Measurements from ENCODE around the gene NOVA1.

The NOVA1 gene

GRCh38 chr14:26525085-26525484, 72.7 kb downstream of the NOVA1 start:
- H3K4me1 ChIP-seq (ENCODE audit: insufficient read depth, low read length): peaks cover 9% of the 10 kb centered on the region; the same call in 1 of the 2 replicates
- H3K9ac ChIP-seq (ENCODE audit: low read depth, low read length): no peak overlapping the region
- H3K4me3 ChIP-seq (ENCODE audit: low read length): no peak overlapping the region
- no peak overlapping the region for H3K27ac ChIP-seq (ENCODE audit: low read depth, low read length)
- H3K27me3 ChIP-seq (ENCODE audit: insufficient read depth, low read length): no peaks in the 10 kb centered on the region
- no peaks in the 10 kb centered on the region for H3K36me3 ChIP-seq (ENCODE audit: insufficient read depth, low read length)
- no peaks in the 10 kb centered on the region for H3K9me3 ChIP-seq (ENCODE audit: insufficient read depth, low read depth, low read length)

DNA sequence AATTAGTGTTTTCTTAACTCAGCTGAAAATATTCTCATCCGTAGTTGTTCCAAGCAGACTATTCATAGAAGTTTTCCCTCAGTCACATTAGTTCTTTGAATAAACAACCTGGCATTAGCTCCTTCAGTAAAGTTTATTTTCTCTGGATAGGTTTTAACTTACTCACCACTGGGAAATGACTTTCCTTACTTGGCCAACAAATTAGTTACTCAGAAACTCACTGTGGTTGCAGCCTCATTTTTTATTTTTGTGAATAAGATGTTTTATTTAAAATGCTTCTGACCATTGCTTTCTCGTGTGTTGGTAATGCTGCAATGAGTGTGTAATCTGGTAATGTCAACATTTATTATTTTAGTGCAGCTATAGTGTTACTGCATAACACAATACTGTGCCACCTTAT, 74.9 kb downstream of the NOVA1 start:
- no peaks in the 10 kb centered on the region for H3K27me3 ChIP-seq (ENCODE audit: insufficient read depth, low read length)
- H3K36me3 ChIP-seq (ENCODE audit: insufficient read depth, low read length): no peaks in the 10 kb centered on the region
- no peak overlapping the region for H3K4me3 ChIP-seq (ENCODE audit: low read length)
- H3K27ac ChIP-seq (ENCODE audit: low read depth, low read length): no peak overlapping the region
- WGBS: 100% methylated on average over 2 of the region's 2 CpGs
- H3K9me3 ChIP-seq (ENCODE audit: insufficient read depth, low read depth, low read length): no peaks in the 10 kb centered on the region
- H3K9ac ChIP-seq (ENCODE audit: low read depth, low read length): no peak overlapping the region
- peaks cover 16% of the 10 kb centered on the region; the same call in 1 of the 2 replicates for H3K4me1 ChIP-seq (ENCODE audit: insufficient read depth, low read length)

DNA sequence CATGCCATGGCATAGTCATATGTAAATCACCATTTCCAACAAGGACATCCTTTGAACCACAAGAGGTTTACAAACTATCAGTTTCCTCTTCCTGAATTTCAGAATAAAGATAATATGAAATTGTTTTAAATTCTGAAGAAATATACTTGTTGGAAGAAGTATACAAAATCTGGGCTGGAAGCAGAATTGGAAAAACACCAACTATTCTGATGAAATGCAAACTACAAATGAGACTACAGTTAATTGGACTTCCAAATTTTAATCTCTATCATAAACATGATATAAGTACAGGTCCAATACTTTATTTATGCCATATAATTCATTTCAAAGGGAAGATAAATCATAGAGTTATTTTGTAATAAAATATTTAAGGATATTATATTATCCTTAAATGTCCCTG, 80.1 kb downstream of the NOVA1 start:
- Histone ChIP-seq H3K36me3 (ENCODE audit: insufficient read depth, low read length) (no peaks in the 10 kb centered on the region), H3K27ac (ENCODE audit: low read depth, low read length) (no peak overlapping the region), H3K27me3 (ENCODE audit: insufficient read depth, low read length) (no peaks in the 10 kb centered on the region), H3K9me3 (ENCODE audit: insufficient read depth, low read depth, low read length) (no peaks in the 10 kb centered on the region), H3K9ac (ENCODE audit: low read depth, low read length) (no peak overlapping the region), H3K4me3 (ENCODE audit: low read length) (no peak overlapping the region), H3K4me1 (ENCODE audit: insufficient read depth, low read length) (peaks cover 16% of the 10 kb centered on the region; the same call in 1 of the 2 replicates)

DNA sequence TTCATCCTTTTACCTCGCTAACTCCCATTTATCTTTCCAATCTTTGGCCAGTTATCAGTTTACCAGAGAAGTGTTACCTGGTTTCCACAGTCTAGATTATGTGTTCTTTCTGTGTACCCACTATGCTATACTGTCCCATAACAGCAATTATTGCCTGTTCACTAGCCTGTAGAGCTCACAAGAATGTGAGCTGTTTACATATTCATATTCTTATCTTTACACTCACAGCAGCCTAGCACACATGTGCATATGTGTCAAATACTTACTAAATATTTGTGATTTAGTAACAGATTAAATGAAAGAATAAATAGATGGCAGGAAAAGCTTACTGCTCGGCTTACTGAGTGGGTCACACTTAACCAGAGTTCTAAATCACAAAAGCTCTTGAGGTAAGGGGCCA, 97.8 kb downstream of the NOVA1 start:
- Histone ChIP-seq H3K27me3 (ENCODE audit: insufficient read depth, low read length) (no peaks in the 10 kb centered on the region), H3K9ac (ENCODE audit: low read depth, low read length) (no peak overlapping the region), H3K9me3 (ENCODE audit: insufficient read depth, low read depth, low read length) (no peaks in the 10 kb centered on the region), H3K4me1 (ENCODE audit: insufficient read depth, low read length) (0 out of 2 replicates have a peak, but pooled peaks cover under 1% of the 10 kb centered on the region), H3K27ac (ENCODE audit: low read depth, low read length) (no peak overlapping the region), H3K4me3 (ENCODE audit: low read length) (no peak overlapping the region), H3K36me3 (ENCODE audit: insufficient read depth, low read length) (no peaks in the 10 kb centered on the region)
- 100% methylated on average over 2 of the region's 2 CpGs for WGBS

DNA sequence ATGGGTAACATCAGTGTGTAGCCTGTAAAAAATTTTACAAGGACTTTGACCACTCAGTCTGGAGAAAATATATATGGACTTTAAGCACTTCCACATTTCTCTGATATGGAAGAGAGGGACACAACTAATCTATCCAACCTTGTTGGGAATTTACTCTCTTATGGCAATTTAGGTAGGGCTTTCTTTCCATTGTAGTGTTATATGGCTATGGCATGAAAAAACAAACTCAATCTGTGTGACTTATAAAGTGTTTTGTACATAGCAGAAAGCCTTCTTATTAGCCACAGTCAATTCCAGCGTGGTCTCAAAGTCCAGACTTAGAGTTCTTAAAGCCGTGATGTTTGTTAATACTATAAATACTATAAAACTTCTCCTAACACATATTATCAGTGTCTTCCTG, 98.3 kb downstream of the NOVA1 start:
- H3K4me1 ChIP-seq (ENCODE audit: insufficient read depth, low read length): no peaks in the 10 kb centered on the region; the same call in 1 of the 2 replicates
- H3K9ac ChIP-seq (ENCODE audit: low read depth, low read length): no peak overlapping the region
- H3K9me3 ChIP-seq (ENCODE audit: insufficient read depth, low read depth, low read length): no peaks in the 10 kb centered on the region
- H3K27ac ChIP-seq (ENCODE audit: low read depth, low read length): no peak overlapping the region
- H3K4me3 ChIP-seq (ENCODE audit: low read length): no peak overlapping the region
- no peaks in the 10 kb centered on the region for H3K27me3 ChIP-seq (ENCODE audit: insufficient read depth, low read length)
- WGBS: 93% methylated on average over 2 of the region's 2 CpGs
- H3K36me3 ChIP-seq (ENCODE audit: insufficient read depth, low read length): no peaks in the 10 kb centered on the region

DNA sequence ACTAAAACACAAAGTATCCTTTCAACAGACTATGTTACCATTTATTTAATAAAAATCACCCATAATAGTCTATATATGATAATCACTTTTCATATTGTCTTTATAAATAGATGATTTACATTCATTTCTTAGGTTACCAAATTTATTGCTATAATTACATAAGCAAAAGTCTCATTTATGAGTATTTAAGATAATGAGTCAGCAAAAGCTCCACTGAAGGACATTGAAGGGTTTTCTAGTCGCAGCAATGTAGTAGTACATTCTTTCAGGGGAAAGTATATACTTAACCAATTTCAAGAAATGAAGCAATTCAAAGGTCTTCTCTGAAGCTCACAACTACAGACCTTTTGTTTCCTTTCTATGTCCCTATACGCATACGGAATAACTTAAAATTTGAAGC, 110.9 kb downstream of the NOVA1 start:
- no peak overlapping the region for H3K9ac ChIP-seq (ENCODE audit: low read depth, low read length)
- H3K36me3 ChIP-seq (ENCODE audit: insufficient read depth, low read length): no peaks in the 10 kb centered on the region; the same call in 1 of the 2 replicates
- no peaks in the 10 kb centered on the region for H3K4me1 ChIP-seq (ENCODE audit: insufficient read depth, low read length)
- H3K9me3 ChIP-seq (ENCODE audit: insufficient read depth, low read depth, low read length): no peaks in the 10 kb centered on the region
- no peak overlapping the region for H3K4me3 ChIP-seq (ENCODE audit: low read length)
- WGBS: 100% methylated on average over 3 of the region's 3 CpGs
- H3K27me3 ChIP-seq (ENCODE audit: insufficient read depth, low read length): no peaks in the 10 kb centered on the region
- no peak overlapping the region for H3K27ac ChIP-seq (ENCODE audit: low read depth, low read length)

GRCh38 chr14:26484562-26484961, 113.3 kb downstream of the NOVA1 start:
- no peaks in the 10 kb centered on the region for H3K9me3 ChIP-seq (ENCODE audit: insufficient read depth, low read depth, low read length)
- no peak overlapping the region for H3K27ac ChIP-seq (ENCODE audit: low read depth, low read length)
- no peaks in the 10 kb centered on the region for H3K27me3 ChIP-seq (ENCODE audit: insufficient read depth, low read length)
- H3K4me3 ChIP-seq (ENCODE audit: low read length): no peak overlapping the region
- 95% methylated on average over 1 of the region's 2 CpGs for WGBS
- H3K36me3 ChIP-seq (ENCODE audit: insufficient read depth, low read length): 0 out of 2 replicates have a peak, but pooled peaks cover 3% of the 10 kb centered on the region
- H3K4me1 ChIP-seq (ENCODE audit: insufficient read depth, low read length): no peaks in the 10 kb centered on the region
- no peak overlapping the region for H3K9ac ChIP-seq (ENCODE audit: low read depth, low read length)

DNA sequence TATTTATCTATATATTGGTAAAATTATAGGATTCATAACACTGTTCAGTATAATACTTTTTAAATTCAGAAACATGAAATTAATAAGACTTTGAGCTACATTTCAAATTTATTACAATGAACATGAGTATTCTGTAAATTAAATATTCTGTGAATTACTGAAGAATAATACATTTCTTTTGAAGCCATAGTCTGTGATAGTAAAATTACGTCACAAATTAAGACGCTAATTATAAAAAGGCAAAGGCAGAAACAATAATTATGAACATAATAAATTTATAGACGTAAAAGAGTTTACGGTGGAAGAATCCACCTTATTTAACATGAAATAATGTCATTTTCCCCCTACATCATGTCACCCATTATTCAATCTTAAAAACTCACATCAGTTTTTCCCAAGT, 118.9 kb downstream of the NOVA1 start:
- Histone ChIP-seq H3K9ac (ENCODE audit: low read depth, low read length) (no peak overlapping the region), H3K9me3 (ENCODE audit: insufficient read depth, low read depth, low read length) (no peaks in the 10 kb centered on the region), H3K27me3 (ENCODE audit: insufficient read depth, low read length) (no peaks in the 10 kb centered on the region), H3K4me1 (ENCODE audit: insufficient read depth, low read length) (no peaks in the 10 kb centered on the region), H3K4me3 (ENCODE audit: low read length) (no peak overlapping the region), H3K36me3 (ENCODE audit: insufficient read depth, low read length) (peaks cover 5% of the 10 kb centered on the region; the same call in 1 of the 2 replicates), H3K27ac (ENCODE audit: low read depth, low read length) (no peak overlapping the region)
- 97% methylated on average over 2 of the region's 4 CpGs for whole genome bisulfite sequencing

- no peaks in the 10 kb centered on the region; the same call in 1 of the 2 replicates for H3K9me3 ChIP-seq (ENCODE audit: insufficient read depth, low read depth, low read length)
- H3K4me1 ChIP-seq (ENCODE audit: insufficient read depth, low read length): no peaks in the 10 kb centered on the region
- no peaks in the 10 kb centered on the region for H3K27me3 ChIP-seq (ENCODE audit: insufficient read depth, low read length)
- H3K27ac ChIP-seq (ENCODE audit: low read depth, low read length): no peak overlapping the region
- 0 out of 2 replicates have a peak, but pooled peaks cover 4% of the 10 kb centered on the region for H3K36me3 ChIP-seq (ENCODE audit: insufficient read depth, low read length)
- no peak overlapping the region for H3K4me3 ChIP-seq (ENCODE audit: low read length)
- H3K9ac ChIP-seq (ENCODE audit: low read depth, low read length): no peak overlapping the region
- 90% methylated on average over 1 of the region's 1 CpG for WGBS
These were observed 131.0 kb downstream of the NOVA1 start for GRCh38 chr14:26466862-26467261.

GRCh38 chr14:26463136-26463535, 134.7 kb downstream of the NOVA1 start:
- H3K27me3 ChIP-seq (ENCODE audit: insufficient read depth, low read length): no peaks in the 10 kb centered on the region
- H3K9ac ChIP-seq (ENCODE audit: low read depth, low read length): no peak overlapping the region
- no peaks in the 10 kb centered on the region for H3K4me1 ChIP-seq (ENCODE audit: insufficient read depth, low read length)
- H3K27ac ChIP-seq (ENCODE audit: low read depth, low read length): no peak overlapping the region
- H3K4me3 ChIP-seq (ENCODE audit: low read length): no peak overlapping the region
- WGBS: no CpG with 5 or more reads among the region's 2 CpGs
- H3K9me3 ChIP-seq (ENCODE audit: insufficient read depth, low read depth, low read length): no peaks in the 10 kb centered on the region; the same call in 1 of the 2 replicates
- H3K36me3 ChIP-seq (ENCODE audit: insufficient read depth, low read length): 0 out of 2 replicates have a peak, but pooled peaks cover 4% of the 10 kb centered on the region

- no peak overlapping the region for H3K27ac ChIP-seq (ENCODE audit: low read depth, low read length)
- H3K36me3 ChIP-seq (ENCODE audit: insufficient read depth, low read length): no peaks in the 10 kb centered on the region
- WGBS: 100% methylated on average over 3 of the region's 3 CpGs
- H3K4me3 ChIP-seq (ENCODE audit: low read length): no peak overlapping the region
- no peaks in the 10 kb centered on the region for H3K27me3 ChIP-seq (ENCODE audit: insufficient read depth, low read length)
- no peaks in the 10 kb centered on the region for H3K9me3 ChIP-seq (ENCODE audit: insufficient read depth, low read depth, low read length)
- no peak overlapping the region for H3K9ac ChIP-seq (ENCODE audit: low read depth, low read length)
- H3K4me1 ChIP-seq (ENCODE audit: insufficient read depth, low read length): no peaks in the 10 kb centered on the region
These were observed 143.7 kb downstream of the NOVA1 start for GRCh38 chr14:26454105-26454504.

DNA sequence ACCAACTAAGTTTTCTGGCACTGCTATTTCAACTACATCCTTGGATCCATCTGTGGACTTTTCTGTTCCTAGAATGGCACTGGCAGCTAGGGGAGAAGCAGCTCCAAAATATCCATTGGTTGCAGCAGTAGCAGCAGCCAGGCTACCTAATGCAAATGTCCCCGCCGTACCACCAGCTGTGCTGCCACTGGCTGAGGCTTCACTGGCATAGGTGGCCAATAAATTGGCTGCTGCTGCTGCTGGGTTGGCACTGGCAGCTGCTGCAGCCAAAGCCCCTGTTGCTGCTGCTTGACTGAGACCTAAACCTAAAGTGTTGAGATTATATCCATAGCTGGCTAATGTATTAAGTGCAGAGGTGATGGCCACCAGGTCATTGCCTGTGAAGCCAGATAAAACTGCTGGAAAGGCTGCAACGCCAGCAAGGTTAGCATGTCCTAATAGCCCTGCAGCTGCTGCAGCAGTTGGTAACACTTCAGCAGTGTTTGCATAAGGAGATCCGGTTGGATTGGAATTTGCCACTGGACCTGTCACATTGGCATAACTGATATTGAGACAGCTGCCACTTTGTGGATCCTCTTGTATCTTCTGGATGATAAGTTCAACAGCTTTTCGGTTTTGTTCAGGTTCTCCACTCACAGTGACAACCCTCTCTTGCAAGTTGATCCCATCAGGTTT, 149.5 kb downstream of the NOVA1 start:
- Histone ChIP-seq H3K4me3 (ENCODE audit: low read length) (no peak overlapping the region), H3K27ac (ENCODE audit: low read depth, low read length) (no peak overlapping the region), H3K27me3 (ENCODE audit: insufficient read depth, low read length) (no peaks in the 10 kb centered on the region), H3K9me3 (ENCODE audit: insufficient read depth, low read depth, low read length) (no peaks in the 10 kb centered on the region), H3K9ac (ENCODE audit: low read depth, low read length) (no peak overlapping the region), H3K4me1 (ENCODE audit: insufficient read depth, low read length) (no peaks in the 10 kb centered on the region), H3K36me3 (ENCODE audit: insufficient read depth, low read length) (no peaks in the 10 kb centered on the region)
- WGBS: 91% methylated on average over 5 of the region's 5 CpGs
